NCI-H524 (cell line): ENCODE measurements around the gene CHSY1.
"Not testable (repeated sequence)": the region's sequence is repeated elsewhere in the genome, so short reads cannot be mapped to it uniquely, and the experiment has no call there.

ENCODE experiments used
- DNase-seq, 2 experiments: peaks; one replicate each; lab custom pipeline; 2025; lab: John Stamatoyannopoulos, UW

The CHSY1 gene

DNA sequence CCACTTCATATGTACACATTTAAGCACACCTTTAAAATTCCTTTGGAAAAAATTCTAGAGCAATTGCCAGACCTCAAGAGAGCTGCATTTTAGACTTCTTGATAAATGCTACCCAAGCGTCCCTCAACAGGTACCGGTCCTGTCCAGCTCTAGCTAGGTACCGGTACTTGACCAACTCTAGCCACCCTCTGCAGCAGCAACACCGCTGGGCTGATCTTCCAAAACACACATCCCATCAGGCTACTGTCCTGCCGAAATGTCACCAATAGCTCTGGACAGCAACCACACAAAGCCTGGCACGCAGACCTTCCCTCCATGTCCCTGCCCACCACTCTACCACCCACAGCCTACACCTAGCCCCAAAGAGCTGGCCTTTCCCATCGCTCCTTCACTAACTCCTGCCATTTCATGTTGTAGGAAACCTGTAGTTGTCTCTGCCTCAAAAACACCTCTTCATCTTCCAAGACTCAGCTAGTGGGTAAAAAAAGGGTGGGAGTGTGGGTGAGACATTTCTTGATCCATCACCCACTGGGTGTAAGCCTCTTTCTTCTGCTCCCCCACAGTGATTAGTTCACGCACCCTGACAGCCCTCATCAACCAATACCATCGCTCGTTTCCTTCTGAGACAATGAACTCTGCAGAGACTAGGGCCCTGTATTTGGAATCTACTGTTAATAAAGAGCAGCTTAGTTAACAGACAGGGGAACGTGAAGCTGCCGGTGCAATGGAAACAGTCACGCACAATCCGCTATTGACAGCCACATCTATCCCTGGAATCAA lies 6.8 kb downstream of the CHSY1 start:
- DNase-seq: no peak

DNA sequence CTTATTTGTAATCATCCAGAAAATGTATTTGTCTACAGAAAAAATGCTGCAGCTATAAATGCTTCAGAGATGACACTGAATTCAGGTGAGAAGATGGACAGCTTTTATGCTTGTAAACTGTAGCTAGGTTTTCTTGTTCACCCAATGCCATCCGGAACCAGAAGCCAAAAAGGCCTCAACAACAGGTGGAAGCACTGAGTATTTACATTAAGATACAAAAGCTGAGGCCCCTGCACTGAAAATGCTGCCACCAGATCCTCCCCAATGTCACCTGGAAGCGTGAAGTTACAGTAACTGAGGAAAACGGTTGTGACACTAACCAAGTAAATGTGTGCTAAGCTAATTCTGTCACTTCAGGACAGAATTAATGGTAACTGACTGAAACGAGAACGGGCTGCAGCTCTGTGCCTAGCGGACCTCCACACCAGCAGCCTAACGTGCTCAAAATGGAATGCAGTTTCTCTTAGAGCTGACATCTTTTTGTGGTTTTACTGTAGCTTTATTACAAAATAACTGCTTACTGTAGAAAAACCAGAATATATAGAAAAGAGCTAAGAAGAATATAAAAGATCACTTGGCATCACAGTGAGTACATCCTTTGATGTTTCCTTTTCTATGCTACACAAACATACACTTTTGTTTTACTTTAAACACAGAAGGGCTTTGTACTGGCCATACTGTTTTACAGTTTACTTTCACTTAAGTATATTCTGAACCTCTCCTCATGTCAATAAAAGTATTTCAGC lies 7.6 kb downstream of the CHSY1 start:
- DNase-seq: no peak

DNA sequence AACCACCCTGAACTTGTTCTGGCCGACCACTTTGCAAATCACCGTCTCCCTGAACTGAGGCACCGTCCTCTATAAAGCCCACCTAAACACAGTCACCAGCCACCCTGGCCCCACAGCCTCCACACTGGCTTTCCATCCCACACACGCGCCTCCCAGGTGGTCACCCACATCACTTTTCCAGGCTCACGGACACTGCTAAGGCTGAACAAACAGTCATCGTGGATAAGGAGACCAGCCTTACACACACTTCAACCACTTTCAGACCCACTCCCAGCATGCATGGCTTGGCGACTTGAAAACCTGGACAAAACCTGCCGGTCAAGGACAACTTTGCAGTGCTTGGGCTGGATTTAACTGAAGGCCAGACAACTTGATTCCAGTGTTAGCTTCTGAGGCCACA lies 8.4 kb downstream of the CHSY1 start:
- no peak for DNase-seq

- peak; percentile 4 to 48 for DNase-seq
Observed at GRCh38 chr15:101242999-101243336, 8.9 kb downstream of the CHSY1 start.

GRCh38 chr15:101242160-101242998 lies 9.5 kb downstream of the CHSY1 start:
- no peak for DNase-seq

- DNase-seq: no peak
Observed at GRCh38 chr15:101240358-101240757, 11.5 kb downstream of the CHSY1 start.

DNA sequence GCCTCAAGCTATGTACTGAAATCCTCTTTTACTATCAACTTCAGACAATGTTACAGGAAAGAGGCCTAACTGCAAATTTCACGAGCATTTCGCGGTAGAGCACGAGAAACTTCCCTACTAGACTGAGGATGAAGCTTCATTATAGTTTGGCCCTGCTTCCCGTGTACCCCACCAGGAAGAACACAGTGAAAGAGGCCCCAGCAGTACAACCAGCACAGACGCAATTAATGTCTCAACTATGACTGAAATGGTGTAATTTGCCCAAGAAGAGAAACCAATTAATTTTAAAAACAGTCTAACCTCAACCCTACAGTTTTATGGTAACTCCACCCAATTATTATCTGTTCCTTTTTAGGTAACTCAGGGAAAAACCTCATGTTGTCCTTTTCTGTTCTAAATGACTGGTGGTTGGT lies 12.1 kb downstream of the CHSY1 start:
- no peak for DNase-seq

- no peak for DNase-seq
Observed at GRCh38 chr15:101237251-101237650, 14.6 kb downstream of the CHSY1 start.

GRCh38 chr15:101233651-101234280 lies 18.1 kb downstream of the CHSY1 start:
- no peak for DNase-seq

DNA sequence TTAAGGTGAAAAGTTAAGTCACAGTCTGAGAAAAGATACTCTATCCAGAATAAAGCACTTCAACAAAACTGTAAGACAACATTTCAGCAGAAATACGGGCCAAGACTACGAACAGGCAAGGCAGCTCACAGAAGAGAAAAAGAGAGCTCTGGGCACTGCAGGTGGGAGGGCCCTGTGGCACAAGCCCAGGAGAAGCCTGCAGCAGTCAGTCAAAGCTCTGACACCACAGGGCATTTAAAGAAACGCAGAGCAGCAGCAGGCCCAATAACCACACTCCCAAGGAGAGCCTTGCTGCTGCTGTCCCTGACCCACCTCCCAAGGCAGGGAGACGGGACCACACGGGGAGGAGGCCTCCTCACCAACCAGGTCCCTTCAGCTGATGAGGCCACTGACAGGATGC lies 19.2 kb downstream of the CHSY1 start:
- DNase-seq: no peak

DNA sequence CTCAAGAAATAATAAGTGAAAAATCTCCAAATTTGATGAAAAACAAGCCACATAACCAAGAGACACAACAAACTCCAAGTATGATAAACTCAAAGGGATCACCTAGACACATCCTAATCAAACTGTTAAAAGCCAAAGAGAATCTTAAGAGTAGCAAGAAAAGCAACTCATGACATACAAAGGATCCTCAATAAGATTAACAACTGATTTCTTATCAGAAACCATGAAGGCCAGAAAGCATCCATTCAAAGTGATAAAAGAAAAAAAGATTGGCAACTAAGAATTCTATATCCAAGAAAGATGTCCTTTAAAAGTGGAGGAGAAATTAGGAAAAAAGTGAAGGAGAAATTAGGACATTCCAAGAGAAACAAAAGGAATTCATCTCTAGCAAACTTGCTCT lies 23.5 kb downstream of the CHSY1 start:
- DNase-seq: no peak

DNA sequence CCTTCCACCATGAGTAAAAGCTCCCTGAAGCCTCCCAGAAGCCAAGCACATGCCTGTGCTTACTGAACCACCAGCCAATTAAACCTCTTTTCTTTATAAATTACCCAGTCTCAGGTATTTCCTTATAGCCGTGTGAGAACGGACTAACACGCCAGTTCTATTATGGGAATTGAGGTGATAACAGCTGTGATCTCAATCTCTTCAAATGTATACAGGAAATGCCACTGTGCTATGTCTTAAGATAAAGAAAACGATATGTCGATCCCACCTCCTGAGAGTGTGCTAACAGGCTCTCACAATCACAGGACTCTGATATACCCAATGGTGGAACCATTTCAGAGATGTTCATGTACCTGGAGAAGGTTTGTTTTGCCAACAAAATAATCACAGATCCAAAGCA lies 26.2 kb downstream of the CHSY1 start:
- DNase-seq: no peak

GRCh38 chr15:101221902-101222301 lies 29.9 kb downstream of the CHSY1 start:
- no peak for DNase-seq

GRCh38 chr15:101220060-101220459 lies 31.8 kb downstream of the CHSY1 start:
- no peak for DNase-seq

- DNase-seq: no peak
Observed at GRCh38 chr15:101219441-101219840, 32.4 kb downstream of the CHSY1 start.

DNA sequence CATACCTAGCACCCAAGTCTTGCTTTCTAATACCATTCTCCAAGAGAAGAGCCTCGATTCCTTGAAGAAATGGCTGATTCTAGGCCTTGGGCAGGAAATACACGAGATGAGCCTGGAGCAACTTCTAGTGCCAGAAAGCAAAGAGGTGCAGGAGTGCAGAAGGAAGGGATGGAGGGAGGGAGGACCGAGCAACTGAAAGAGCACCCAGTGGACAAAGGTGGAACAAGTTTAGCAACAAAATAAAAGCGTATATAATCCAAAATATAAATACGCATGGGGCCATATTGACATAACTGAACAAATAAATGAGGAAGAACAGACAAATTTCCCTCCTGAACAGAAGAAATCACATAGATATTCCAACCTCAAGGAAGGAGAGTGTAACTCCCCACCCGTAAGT lies 34.4 kb downstream of the CHSY1 start:
- DNase-seq: no peak

- DNase-seq: no peak
Observed at GRCh38 chr15:101216100-101216499, 35.7 kb downstream of the CHSY1 start.

DNA sequence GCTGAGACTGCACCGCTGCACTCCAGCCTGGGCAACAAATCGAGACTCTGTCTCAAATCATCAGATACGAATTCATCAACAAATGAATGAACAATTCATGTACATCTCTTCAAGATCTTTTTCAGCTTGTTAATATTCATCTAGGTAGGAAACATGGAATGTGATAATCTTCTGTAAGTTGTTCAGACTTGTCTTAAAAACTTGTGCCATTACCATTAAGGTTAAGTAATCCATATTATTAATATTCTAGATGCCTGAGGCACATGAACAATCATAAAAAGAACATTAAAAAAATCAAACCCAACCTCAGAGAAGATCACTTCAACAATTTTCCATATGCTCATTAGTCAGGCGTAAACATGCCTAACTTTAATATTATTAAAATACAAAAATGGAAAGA lies 36.2 kb downstream of the CHSY1 start:
- DNase-seq: no peak

DNA sequence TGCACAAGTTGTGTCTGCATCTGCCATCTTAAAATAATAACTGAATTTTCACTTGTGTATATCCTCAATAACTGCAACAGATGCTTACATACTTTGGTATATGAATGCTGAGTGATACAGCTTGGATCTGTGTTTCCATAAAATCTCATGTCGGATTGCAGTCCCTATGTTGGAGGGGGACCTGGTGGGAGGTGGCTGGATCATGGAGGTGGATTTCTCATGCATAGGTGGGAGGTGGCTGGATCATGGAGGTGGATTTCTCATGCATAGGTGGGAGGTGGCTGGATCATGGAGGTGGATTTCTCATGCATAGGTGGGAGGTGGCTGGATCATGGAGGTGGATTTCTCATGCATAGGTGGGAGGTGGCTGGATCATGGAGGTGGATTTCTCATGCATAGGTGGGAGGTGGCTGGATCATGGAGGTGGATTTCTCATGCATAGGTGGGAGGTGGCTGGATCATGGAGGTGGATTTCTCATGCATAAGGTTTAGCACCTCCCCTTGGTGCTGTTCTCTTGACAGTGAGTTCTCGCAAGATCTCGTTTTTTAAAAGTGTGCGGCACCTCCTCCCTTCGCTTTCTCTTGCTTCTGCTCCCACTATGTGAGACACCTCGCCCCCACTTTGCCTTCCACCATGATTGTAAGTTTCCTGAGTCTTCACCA lies 37.3 kb downstream of the CHSY1 start:
- DNase-seq: not testable (repeated sequence)

GRCh38 chr15:101213570-101213969 lies 38.3 kb downstream of the CHSY1 start:
- DNase-seq: no peak

GRCh38 chr15:101213147-101213546 lies 38.7 kb downstream of the CHSY1 start:
- no peak for DNase-seq

GRCh38 chr15:101211897-101212296 lies 40.0 kb downstream of the CHSY1 start:
- no peak for DNase-seq
